Activated CD4-positive, alpha-beta T cell treated with anti-CD3 and anti-CD28 coated beads, Interleukin-2, amount 10 ng/mL, durations not matched to agents 7 days and 5 days (primary cell): ENCODE measurements around the gene LRRC7. TPM values are rescaled to one million over a fixed set of nuclear protein-coding genes. Genes with fewer than 3 reads are reported as not detected.

ENCODE experiments used
- CTCF ChIA-PET: fragments of 350-600 bp; sonication (Branson Sonifier 250); formaldehyde crosslinking; loops from one replicate; lab custom pipeline; 2021; ENCODE audit warnings: antibody characterized with exemption; lab: Charles Lee
- POLR2A ChIA-PET: fragments of 350-600 bp; sonication (Branson Sonifier 250); formaldehyde crosslinking; loops from one replicate; lab custom pipeline; 2021; ENCODE audit warnings: antibody characterized with exemption; lab: Charles Lee
- DNase-seq: peaks from one replicate; pipeline ENCODE4 v3.0.0-alpha.2; 2020
- H3K27ac Mint-ChIP-seq: one replicate; pipeline ENCODE4 v1.8.0; 2021; ENCODE audit warnings: mild to moderate bottlenecking, moderate library complexity, mixed read lengths
- H3K27me3 Mint-ChIP-seq: one replicate; pipeline ENCODE4 v1.8.0; 2021; ENCODE audit warnings: mixed read lengths
- H3K36me3 Mint-ChIP-seq: one replicate; pipeline ENCODE4 v1.8.0; 2021; ENCODE audit warnings: low read depth, mixed read lengths
- H3K4me1 Mint-ChIP-seq: one replicate; pipeline ENCODE4 v1.8.0; 2021; ENCODE audit warnings: mixed read lengths
- H3K4me3 Mint-ChIP-seq: one replicate; pipeline ENCODE4 v1.8.0; 2021; ENCODE audit warnings: mild to moderate bottlenecking, moderate library complexity, mixed read lengths
- H3K9me3 Mint-ChIP-seq: one replicate; pipeline ENCODE4 v1.8.0; 2021; ENCODE audit warnings: mixed read lengths
- total RNA-seq, 2 experiments: library from RNA; stranded (reverse); gene quantifications; one replicate each; pipeline ENCODE4 v1.2.3, GENCODE V29; 2021

Gene LRRC7
- total RNA-seq, 2 experiments from 2014 or later, result not detected

- H3K9me3 Mint-ChIP-seq, result no peaks in the 10 kb centered on the region
- H3K27ac Mint-ChIP-seq, result no peak overlapping the region
- CTCF ChIA-PET, result no interaction called here
- no peaks in the 10 kb centered on the region for H3K36me3 Mint-ChIP-seq
- DNase-seq, result no peak
- no peaks in the 10 kb centered on the region for H3K4me1 Mint-ChIP-seq
- POLR2A ChIA-PET, result no interaction called here
- H3K27me3 Mint-ChIP-seq, result no peaks in the 10 kb centered on the region
- H3K4me3 Mint-ChIP-seq, result no peak overlapping the region
Measured at GRCh38 chr1:69553726-69554125, 14.0 kb upstream of the LRRC7 start.

- Mint-ChIP-seq H3K4me3 (no peak overlapping the region), H3K9me3 (no peaks in the 10 kb centered on the region), H3K36me3 (peaks cover 2% of the 10 kb centered on the region), H3K27ac (no peak overlapping the region), H3K4me1 (peaks cover 11% of the 10 kb centered on the region), H3K27me3 (peaks cover 45% of the 10 kb centered on the region)
- CTCF ChIA-PET, result no interaction called here
- POLR2A ChIA-PET, result no interaction called here
- no peak for DNase-seq
Measured at GRCh38 chr1:69568421-69569174, 876 bp downstream of the LRRC7 start.

GRCh38 chr1:69569175-69569541, 1.4 kb downstream of the LRRC7 start:
- H3K36me3 Mint-ChIP-seq, result peaks cover 2% of the 10 kb centered on the region
- peaks cover 45% of the 10 kb centered on the region for H3K27me3 Mint-ChIP-seq
- no peaks in the 10 kb centered on the region for H3K9me3 Mint-ChIP-seq
- no peak overlapping the region for H3K4me3 Mint-ChIP-seq
- peaks cover 11% of the 10 kb centered on the region for H3K4me1 Mint-ChIP-seq
- ChIA-PET POLR2A (no interaction called here), CTCF (no interaction called here)
- no peak overlapping the region for H3K27ac Mint-ChIP-seq
- DNase-seq, result no peak

DNA sequence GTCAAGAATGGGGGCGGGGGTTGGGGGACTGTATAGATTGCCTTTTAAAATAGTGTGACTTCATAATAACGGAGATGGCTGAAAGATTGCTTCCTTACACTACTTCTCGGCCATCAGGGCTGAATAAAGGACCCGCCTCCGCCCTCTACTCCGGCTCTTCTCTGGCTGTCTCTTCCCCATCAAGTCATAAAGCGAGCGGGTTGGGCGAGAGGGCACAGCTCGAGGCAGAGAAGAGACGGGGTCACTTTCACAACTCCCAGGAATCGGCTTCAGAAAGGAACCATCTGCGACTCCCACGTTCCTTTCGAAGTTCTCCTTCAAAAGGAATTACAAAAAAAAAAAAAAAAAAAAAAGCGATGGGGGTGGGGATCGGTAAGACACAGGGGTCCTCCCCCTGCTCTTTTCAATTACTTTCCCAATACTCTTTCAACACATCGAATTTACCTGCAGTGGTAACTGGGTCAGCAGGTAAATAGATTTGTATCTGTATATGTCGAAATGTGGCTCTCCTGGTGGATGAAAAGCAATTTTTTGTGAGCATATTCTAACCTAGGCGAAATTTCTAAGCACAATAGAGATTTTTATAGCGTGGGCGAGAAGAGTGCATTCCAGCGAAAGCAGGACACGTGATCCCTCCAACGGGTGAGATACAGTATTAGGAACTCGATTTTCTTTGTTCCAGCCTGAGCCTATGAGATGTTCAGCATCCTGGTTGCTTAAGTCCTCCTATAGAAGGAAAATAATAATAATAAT, 2.0 kb downstream of the LRRC7 start:
- ChIA-PET CTCF (no interaction called here), POLR2A (no interaction called here)
- DNase-seq, result no peak
- H3K27me3 Mint-ChIP-seq, result peaks cover 45% of the 10 kb centered on the region
- peaks cover 2% of the 10 kb centered on the region for H3K36me3 Mint-ChIP-seq
- no peaks in the 10 kb centered on the region for H3K9me3 Mint-ChIP-seq
- no peak overlapping the region for H3K4me3 Mint-ChIP-seq
- H3K4me1 Mint-ChIP-seq, result peaks cover 11% of the 10 kb centered on the region
- H3K27ac Mint-ChIP-seq, result no peak overlapping the region

GRCh38 chr1:69570356-69570755, 2.6 kb downstream of the LRRC7 start:
- Mint-ChIP-seq H3K9me3 (no peaks in the 10 kb centered on the region), H3K27ac (no peak overlapping the region), H3K4me3 (no peak overlapping the region), H3K27me3 (peaks cover 43% of the 10 kb centered on the region), H3K36me3 (peaks cover 2% of the 10 kb centered on the region), H3K4me1 (peaks cover 11% of the 10 kb centered on the region)
- DNase-seq, result no peak
- ChIA-PET POLR2A (no interaction called here), CTCF (no interaction called here)

- Mint-ChIP-seq H3K27me3 (peaks cover 23% of the 10 kb centered on the region), H3K4me1 (peaks cover 5% of the 10 kb centered on the region), H3K36me3 (no peaks in the 10 kb centered on the region), H3K4me3 (no peak overlapping the region), H3K27ac (no peak overlapping the region), H3K9me3 (no peaks in the 10 kb centered on the region)
- DNase-seq, result no peak
- ChIA-PET POLR2A (no interaction called here), CTCF (no interaction called here)
Measured at GRCh38 chr1:69572921-69573320, 5.2 kb downstream of the LRRC7 start.

- H3K27me3 Mint-ChIP-seq, result peaks cover 17% of the 10 kb centered on the region
- H3K27ac Mint-ChIP-seq, result no peak overlapping the region
- H3K4me1 Mint-ChIP-seq, result peaks cover 2% of the 10 kb centered on the region
- H3K36me3 Mint-ChIP-seq, result no peaks in the 10 kb centered on the region
- no peak for DNase-seq
- POLR2A ChIA-PET, result no interaction called here
- H3K4me3 Mint-ChIP-seq, result no peak overlapping the region
- H3K9me3 Mint-ChIP-seq, result no peaks in the 10 kb centered on the region
- CTCF ChIA-PET, result no interaction called here
Measured at GRCh38 chr1:69573911-69574310, 6.2 kb downstream of the LRRC7 start.

- no peaks in the 10 kb centered on the region for H3K9me3 Mint-ChIP-seq
- no peak overlapping the region for H3K4me3 Mint-ChIP-seq
- ChIA-PET CTCF (no interaction called here), POLR2A (no interaction called here)
- no peaks in the 10 kb centered on the region for H3K4me1 Mint-ChIP-seq
- no peaks in the 10 kb centered on the region for H3K36me3 Mint-ChIP-seq
- H3K27ac Mint-ChIP-seq, result no peak overlapping the region
- DNase-seq, result no peak
- no peaks in the 10 kb centered on the region for H3K27me3 Mint-ChIP-seq
Measured at GRCh38 chr1:69585666-69586065, 17.9 kb downstream of the LRRC7 start.

DNA sequence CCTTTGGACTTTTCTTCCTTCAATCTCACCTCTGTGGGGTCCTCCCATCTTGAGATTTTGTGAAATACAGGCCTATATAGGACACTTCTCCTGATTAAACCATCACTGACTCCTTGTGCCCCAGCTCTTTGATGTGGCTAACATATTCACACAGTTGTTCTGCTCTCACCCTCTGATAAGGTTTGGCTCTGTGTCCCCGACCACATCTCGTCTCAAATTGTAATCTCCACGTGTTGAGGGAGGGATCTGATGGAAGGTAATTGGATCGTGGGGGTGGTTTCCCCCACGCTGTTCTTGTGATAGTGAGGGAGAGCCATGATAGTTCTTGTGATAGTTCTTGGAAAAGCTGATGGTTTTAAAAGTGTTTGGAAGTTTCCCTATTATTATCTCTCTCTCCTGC, 19.7 kb downstream of the LRRC7 start:
- POLR2A ChIA-PET, result no interaction called here
- Mint-ChIP-seq H3K36me3 (no peaks in the 10 kb centered on the region), H3K4me1 (no peaks in the 10 kb centered on the region), H3K27ac (no peak overlapping the region), H3K9me3 (no peaks in the 10 kb centered on the region), H3K4me3 (no peak overlapping the region), H3K27me3 (no peaks in the 10 kb centered on the region)
- no peak for DNase-seq
- CTCF ChIA-PET, result no interaction called here

DNA sequence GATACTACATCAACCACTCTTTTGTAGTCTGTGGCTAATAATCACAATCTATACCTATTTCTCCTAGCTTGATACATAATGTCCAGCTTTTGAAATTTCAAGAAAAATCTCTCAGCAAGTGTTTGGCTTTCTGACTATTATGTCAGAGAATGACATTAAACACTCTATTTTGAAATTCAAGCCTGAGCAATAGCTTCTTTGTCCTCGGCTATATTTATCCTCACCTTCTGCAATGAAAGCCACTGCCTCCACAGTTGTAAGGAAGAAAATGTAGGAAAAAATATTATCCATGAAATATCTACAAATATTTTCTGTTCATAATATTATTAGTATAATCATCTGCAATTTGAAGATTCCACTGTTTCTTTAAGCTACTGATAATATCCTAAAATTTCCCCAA, 22.1 kb downstream of the LRRC7 start:
- Mint-ChIP-seq H3K4me1 (no peaks in the 10 kb centered on the region), H3K27me3 (no peaks in the 10 kb centered on the region), H3K27ac (no peak overlapping the region), H3K4me3 (no peak overlapping the region), H3K36me3 (no peaks in the 10 kb centered on the region), H3K9me3 (no peaks in the 10 kb centered on the region)
- DNase-seq, result no peak
- ChIA-PET POLR2A (no interaction called here), CTCF (no interaction called here)

DNA sequence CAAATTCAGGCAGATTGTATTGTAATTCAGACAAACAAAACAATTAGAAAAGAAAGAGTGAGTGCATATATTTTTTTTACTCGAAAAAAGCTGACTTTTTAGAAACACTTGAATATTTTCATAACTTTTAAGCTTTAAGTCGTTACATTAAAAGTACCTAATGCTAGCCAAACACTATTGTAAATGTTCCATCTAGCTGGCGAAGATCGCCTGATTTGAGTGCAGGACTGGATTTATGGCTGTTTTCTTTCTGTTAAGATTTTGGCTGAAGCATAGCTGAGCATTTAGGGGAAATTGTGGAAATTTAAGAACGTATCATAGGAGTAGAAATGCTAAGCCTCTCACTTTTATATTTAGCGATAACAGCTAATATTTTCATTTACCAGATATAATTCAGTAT, 24.6 kb downstream of the LRRC7 start:
- Mint-ChIP-seq H3K36me3 (no peaks in the 10 kb centered on the region), H3K27ac (no peak overlapping the region), H3K9me3 (no peaks in the 10 kb centered on the region), H3K4me1 (no peaks in the 10 kb centered on the region), H3K4me3 (no peak overlapping the region), H3K27me3 (no peaks in the 10 kb centered on the region)
- ChIA-PET POLR2A (no interaction called here), CTCF (no interaction called here)
- DNase-seq, result no peak

DNA sequence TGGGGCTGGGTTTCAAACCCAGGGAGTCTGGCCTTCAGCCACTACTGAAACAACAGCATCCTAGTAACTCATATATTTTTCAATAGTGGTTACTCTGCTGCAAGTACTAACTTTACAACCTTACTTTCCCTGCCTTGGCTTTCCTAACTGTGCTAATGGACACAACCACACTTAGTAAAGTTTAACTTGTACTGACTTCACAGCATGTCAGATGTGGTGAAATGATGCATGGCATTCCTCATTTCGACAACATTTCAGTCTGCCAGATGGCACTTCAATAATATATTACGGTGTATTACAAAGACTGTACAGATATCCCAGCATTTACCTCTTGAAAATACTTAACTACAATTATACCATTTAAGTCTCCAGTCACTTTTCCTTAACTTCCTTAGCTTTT, 27.8 kb downstream of the LRRC7 start:
- CTCF ChIA-PET, result no interaction called here
- no peak overlapping the region for H3K4me3 Mint-ChIP-seq
- POLR2A ChIA-PET, result no interaction called here
- no peak overlapping the region for H3K27ac Mint-ChIP-seq
- no peaks in the 10 kb centered on the region for H3K4me1 Mint-ChIP-seq
- H3K36me3 Mint-ChIP-seq, result no peaks in the 10 kb centered on the region
- no peak for DNase-seq
- H3K9me3 Mint-ChIP-seq, result no peaks in the 10 kb centered on the region
- H3K27me3 Mint-ChIP-seq, result no peaks in the 10 kb centered on the region

GRCh38 chr1:69611316-69611715, 43.6 kb downstream of the LRRC7 start:
- H3K9me3 Mint-ChIP-seq, result no peaks in the 10 kb centered on the region
- no peaks in the 10 kb centered on the region for H3K27me3 Mint-ChIP-seq
- no peaks in the 10 kb centered on the region for H3K4me1 Mint-ChIP-seq
- no peak for DNase-seq
- no peak overlapping the region for H3K4me3 Mint-ChIP-seq
- CTCF ChIA-PET, result no interaction called here
- POLR2A ChIA-PET, result no interaction called here
- no peak overlapping the region for H3K27ac Mint-ChIP-seq
- H3K36me3 Mint-ChIP-seq, result no peaks in the 10 kb centered on the region

- DNase-seq, result no peak
- no peaks in the 10 kb centered on the region for H3K36me3 Mint-ChIP-seq
- CTCF ChIA-PET, result no interaction called here
- no peak overlapping the region for H3K4me3 Mint-ChIP-seq
- H3K4me1 Mint-ChIP-seq, result no peaks in the 10 kb centered on the region
- H3K27me3 Mint-ChIP-seq, result no peaks in the 10 kb centered on the region
- H3K27ac Mint-ChIP-seq, result no peak overlapping the region
- POLR2A ChIA-PET, result no interaction called here
- H3K9me3 Mint-ChIP-seq, result no peaks in the 10 kb centered on the region
Measured at GRCh38 chr1:69613414-69613813, 45.7 kb downstream of the LRRC7 start.
